ENCODE data around the gene TSPAN11.

DNA sequence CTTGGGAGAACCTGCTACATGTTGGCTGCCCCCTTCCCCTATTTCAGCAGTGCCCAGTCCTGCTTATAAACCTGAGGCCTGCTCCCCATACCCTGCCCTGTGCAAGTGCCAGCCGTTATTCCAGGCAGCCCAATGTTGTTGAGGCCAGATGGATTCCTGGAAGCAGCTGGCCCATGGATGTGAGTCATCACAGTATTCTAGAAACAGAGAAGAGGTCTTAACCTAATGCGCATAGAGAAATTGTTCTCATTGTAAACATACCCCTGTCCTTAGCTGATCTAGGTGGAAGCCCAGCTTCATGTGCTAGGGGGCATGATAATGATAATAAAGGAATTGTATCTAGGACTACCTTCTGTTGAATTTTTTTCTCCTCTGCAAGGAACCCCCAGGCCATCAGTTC lies 69.7 kb downstream of the TSPAN11 start:
- TF ChIP-seq CTCF (IDR thresholded peaks at IDR 0.05; ENCODE audit: insufficient read depth, low read length, poor library complexity, severe bottlenecking) = no peak
- no peak for TF ChIP-seq EZH2phosphoT487 (conservative IDR thresholded peaks at IDR 0.05; ENCODE audit: low read length)

Data from SU-DHL-6 (cell line).